GM19023 (cell line): Measurements from ENCODE around the gene METTL22.

Experiments used
- ATAC-seq: cut with Tn5 transposase; IDR thresholded peaks from one replicate; pipeline ENCODE4 v1.9.1; 2021; ENCODE audit warnings: mild to moderate bottlenecking, moderate library complexity; ENCODE audit not compliant: unreplicated experiment

METTL22 gene, protein sequence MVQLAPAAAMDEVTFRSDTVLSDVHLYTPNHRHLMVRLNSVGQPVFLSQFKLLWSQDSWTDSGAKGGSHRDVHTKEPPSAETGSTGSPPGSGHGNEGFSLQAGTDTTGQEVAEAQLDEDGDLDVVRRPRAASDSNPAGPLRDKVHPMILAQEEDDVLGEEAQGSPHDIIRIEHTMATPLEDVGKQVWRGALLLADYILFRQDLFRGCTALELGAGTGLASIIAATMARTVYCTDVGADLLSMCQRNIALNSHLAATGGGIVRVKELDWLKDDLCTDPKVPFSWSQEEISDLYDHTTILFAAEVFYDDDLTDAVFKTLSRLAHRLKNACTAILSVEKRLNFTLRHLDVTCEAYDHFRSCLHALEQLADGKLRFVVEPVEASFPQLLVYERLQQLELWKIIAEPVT

DNA sequence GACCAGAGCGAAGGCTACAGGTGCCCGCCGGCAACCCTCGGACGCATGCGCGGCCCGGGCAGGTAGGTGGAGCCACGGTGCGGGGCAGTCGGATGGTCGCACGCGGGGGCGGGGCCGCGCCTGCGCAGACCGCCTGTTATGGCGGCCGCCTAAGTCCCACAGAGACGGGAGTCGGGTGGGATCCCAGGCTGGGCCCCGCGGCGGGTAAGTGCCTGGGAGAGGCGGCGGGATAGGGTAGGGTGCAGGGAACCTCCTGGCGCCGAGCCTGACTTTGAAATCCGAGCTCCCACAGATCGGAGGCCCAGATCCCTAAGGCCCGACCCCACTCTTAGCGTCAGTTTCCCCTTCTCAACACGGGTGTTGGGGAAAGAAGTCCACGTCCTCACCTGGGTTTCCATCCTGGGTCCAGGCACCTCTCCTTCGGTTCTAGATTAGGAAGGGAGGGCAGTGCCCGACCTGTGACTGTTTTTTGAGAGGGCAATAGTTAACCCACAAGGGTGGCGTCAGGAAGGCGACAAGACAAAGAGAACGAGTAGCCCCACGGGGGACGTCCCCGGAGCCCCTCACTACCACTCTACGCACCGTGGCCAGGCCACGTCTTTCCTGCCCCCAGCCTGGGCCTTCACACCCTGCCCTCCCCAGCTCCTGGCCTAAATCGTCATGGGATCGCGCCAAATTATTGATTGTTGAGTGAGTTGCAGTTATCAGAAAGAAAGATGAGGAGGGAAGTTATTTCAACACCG, at the start of gene METTL22:
Gene METTL22 (plus strand): TSS at position 127 of the 743 bp plus-strand sequence. CDS start 3,968 bp downstream, outside the sequence.
- peak; percentile 96 for ATAC-seq

DNA sequence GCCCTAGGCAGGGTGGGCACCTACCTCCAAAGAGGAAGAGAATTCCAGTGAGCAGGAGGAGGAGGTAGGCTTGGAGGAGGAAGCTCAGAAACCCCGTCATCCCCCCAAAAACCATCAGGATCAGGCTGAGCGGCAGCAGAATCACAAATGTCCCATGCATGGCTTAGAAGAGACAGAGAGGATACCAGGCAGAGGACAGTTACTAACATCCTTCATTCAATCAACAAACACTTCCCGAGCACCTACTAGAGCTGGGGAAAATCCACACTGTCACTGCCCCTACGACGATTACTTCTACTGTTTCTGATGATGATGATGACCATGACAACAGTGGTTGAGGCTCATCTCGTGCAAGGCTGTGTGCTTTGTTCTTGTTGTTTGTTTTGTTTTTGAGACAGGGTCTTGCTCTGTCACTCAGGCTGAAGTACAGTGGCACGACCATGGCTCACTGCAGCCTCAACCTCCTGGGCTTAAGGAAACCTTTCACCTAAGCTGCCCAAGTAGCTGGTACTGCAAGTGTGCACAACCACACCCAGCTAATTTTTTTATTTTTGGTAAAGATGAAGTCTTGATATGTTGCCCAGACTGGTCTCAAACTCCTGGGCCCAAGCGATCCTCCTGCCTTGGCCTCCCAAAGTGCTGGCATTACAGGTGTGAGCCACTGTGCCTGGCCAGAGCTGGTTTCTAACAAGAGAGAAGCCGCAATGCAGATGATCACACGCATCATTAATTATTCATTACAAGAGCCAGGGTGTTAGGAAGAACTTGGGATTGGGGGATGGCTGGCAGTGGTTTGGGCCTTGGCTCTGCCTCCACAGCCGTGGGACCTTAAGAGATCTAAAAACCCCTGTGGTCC, 49.2 kb upstream of the METTL22 start:
- ATAC-seq = no peak

DNA sequence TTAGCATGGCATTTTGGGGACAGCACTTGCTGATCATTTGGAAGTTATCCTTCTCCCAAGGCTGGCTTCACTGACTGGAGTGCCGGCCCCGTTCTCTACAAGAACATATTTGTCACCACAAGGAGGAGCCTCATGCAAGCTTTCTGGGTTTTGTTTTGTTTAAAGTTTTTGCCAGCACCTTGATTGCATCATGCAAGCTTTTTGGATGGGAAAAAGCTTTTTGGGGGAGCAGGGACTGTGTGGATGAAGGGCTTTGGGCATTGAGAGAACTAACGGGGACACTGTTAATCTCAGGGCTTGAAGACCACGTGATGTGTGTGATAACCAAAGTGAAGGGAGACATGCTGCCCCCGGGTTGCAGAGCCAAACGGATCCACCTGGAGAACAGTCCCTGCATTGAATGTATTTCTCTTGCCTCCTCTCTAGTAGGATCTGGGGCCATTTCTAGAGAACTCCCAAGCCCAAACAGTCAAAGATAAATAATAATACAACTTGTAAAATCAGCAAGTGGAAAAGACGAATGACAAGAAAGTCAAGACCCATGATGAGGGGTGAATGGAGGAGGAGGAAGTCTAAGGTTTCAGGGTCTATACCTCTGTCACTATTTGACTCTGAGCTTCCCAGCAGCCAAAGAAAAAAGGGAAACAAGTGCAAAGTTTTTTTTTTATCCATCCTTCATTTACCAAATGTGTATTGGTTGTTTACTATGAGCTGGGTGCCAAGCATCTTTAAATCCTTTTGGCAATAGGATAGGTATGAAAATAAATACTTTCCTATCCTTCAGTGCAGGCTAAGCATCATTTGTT, 48.4 kb upstream of the METTL22 start:
- ATAC-seq = no peak

DNA sequence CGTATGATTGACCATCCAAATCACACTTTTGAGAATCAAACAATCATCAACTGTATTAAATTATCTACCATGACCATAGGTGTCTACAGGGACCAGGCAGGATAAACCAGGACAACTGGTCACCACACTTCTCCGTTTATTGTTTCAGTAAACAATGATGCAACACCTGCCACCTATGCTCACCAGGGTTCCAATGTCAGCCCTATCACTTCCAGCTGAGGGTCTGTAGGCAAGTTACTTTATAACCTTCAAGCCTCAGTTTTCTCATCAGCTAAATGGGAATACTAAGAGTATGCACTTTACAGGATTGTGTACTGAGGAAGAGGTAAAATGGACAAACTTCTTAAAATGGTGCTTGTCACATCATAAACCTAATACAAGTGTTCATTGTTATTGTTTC, 46.1 kb upstream of the METTL22 start:
- ATAC-seq = no peak

DNA sequence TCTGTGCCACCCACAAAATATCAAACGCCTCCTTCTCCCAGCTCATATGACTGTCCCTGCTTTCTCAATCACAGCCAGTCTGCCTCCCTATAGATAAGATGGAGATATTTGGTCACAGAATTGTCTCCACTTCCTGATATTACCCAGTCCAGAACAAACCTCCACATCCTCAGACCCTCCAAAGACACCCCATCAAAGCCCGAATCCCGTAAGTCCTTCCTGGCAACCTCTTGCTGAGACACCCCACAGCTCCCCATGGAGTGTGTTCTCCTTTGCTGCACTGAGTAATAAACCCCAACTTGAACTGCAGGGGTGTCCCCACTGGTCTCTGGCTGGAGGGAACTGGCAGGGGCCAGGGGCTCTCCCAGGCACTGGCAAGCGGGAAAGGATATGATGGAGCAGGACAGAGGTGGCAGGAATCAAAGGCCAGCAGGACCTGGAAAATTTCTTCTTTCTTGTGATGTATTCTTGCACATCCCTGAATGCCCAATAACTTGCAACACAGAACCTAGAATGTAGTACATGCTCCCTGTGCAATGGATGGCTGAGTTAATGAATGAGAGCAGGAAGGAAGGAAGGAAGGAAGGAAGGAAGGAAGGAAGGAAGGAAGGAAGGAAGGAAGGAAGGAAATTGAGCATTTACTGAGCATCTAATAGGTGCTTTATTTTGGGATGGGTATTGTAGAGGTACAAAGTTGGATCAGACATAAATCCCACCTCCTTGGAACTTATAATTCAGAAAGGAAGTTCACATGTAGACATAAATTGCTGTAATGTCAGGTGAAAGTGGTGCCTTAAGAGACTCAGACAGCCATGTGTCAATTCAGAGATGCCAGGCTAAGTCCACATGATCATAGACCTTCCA, 45.1 kb upstream of the METTL22 start:
- no peak for ATAC-seq

DNA sequence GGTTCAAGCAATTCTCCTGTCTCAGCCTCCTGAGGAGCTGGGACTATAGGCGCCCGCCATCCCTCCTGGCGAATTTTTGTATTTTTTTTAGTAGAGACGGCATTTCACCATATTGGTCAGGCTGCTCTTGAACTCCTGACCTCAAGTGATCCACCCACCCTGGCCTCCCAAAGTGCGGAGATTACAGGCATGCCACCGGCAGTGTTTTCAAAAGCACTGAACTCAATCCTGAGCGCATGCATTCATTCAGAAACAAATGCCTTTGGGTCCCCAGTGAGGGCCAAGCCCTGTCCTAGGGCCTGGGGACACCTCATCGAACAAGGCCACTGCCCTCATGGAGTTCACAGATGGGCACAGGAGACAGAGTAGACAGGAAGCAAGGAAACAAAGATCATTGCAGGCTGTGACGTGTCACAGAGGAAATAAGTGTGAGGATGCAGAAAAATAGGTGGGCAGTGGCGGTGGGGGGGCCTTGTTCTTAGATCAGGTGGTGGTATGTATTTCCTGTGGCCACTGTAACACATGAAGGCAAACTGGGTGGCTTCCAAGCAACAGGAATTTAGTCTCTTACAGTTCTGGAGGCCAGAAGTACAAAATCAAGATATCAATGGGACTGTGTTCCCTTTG, 43.7 kb upstream of the METTL22 start:
- no peak for ATAC-seq

DNA sequence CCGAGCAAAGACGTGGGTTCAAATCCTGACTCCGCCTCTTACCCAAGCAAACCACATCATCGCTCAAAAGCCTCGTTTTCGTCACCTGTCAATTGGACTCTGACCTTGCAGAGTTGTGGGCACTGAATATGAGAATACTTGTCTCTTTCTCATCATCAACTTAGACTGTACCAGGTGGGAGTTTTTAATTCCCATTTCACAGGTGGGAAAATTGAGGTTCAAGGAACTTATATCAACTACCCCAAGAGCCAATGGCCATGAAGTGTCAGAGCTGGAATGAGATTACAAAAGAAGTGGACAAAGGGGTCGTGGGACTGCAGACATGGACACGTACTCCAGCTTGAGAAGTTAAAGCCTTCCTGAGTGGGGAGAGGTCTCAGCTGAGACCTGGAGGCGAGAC, 41.9 kb upstream of the METTL22 start:
- ATAC-seq = no peak

DNA sequence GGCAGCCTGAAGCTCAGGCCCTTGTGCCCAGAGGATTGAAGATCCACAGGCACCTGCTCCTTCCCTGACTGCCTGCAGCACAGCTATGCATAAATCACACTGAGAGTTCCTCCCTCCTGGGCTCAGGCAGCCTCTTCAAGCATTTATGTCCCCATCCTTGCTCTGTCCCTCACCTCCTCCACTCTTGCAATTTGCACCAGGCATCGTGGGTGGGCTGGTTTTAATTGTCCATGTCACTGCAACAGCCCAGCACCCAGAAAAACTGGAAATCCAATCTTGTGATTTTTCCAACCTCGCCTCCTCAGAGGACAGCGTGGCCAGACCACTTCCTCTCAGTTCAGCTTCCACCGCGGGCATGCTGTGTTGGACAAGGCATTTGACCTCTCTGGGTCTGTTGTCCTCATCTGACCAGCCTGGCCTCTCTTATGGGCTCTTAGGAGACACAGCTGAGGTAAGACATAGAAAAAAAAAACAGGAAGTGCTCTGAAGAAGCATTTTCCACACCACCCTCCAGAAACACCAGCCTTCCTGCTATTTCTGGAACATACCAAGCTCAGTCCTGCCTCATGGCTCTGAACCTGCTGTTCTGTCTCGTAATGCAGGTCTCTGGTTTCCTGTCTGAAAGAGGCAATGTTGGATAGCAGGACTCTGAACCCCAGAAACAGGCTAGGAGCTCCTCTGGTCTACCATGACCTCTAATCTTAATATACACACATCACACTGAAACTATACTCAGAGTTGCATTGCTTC, 39.5 kb upstream of the METTL22 start:
- no peak for ATAC-seq

DNA sequence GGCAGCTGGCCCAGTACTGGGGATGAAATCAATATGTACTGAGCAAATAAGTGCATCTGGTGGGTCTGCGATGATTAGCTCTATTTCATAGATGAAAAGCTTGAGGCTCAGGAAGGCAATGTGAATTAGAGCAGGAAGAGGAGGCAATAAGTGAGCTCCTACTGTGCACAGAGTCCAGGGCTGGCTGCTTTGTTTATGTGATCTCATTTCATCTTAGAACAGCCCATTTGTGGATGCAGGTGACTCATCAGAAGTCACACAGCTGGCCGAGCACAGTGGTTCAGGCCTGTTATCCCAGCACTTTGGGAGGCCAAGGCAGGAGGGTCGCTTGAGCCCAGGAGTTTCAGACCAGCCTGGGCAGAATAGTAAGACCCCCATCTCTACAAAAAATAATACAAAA, 38.3 kb upstream of the METTL22 start:
- ATAC-seq = no peak

DNA sequence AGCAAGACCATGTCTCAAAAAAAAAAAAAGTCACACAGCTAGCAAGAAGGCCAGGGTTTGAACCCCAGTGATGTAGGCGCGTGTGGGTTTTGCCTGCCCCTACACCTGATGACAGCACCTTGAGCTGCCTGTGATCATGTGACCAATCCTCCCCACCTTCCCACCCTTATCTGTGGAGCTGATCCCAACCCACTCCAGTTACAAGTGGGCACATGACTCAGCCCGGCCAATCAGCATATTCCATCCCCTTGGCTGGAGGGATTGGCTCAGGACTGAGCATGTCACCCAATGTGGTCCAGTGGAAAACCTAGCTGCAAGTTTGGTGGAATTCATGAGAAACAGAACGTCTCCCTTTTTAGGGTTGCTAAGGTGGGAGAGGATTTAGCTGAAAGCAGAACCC, 37.8 kb upstream of the METTL22 start:
- ATAC-seq = no peak

DNA sequence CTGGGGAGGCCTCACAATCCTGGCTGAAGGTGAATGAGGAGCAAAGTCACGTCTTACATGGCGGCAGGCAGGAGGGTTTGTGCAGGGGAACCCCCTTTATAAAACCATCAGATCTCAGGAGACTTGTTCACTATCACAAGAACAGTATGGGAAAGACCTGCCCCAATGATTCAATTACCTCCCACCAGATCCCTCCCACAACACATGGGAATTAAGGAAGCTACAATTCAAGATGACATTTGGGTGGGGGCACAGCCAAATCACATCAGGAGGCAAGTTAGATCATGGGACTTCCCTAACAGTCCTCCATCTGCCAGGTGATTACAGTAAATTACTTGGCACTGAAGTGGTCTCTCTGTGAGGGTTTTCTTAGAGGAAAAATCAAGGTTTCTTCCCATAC, 36.5 kb upstream of the METTL22 start:
- no peak for ATAC-seq

DNA sequence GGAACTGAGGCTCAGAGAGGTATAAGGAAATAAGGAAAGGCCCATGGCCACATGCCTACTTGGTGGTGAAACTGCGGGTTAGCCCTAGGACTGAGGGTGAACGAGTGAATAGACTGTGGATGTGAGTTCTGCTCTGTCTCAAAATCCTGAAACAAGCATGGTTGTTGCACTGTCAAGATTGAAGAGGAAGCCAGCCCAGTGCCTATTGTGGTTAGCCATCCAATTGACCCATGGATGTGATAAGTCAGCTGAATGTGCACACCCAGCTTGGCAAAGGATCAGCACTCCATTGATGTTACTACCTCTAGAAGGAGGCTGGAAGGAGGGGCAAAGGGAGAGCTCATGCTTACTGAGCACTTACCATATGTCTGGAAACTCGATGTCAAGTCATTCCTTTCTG, 35.6 kb upstream of the METTL22 start:
- no peak for ATAC-seq

DNA sequence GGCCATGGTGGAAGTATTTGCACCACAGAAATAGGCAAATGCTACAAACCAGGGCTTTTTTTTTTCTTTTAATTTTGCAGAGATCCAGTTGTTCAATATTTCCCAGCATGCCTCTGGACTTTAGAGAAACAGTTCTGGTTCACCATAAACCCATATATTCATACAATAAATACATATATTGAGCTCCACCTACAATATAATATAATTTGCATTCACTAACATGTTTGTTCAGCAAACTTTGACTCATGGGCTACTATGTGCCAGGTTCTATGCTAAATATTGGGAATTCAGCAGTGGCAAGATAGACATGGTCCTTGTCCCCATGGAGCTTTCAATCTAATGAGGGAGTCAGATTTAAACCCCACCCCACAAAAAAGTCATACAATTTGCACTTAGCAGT, 34.4 kb upstream of the METTL22 start:
- no peak for ATAC-seq

DNA sequence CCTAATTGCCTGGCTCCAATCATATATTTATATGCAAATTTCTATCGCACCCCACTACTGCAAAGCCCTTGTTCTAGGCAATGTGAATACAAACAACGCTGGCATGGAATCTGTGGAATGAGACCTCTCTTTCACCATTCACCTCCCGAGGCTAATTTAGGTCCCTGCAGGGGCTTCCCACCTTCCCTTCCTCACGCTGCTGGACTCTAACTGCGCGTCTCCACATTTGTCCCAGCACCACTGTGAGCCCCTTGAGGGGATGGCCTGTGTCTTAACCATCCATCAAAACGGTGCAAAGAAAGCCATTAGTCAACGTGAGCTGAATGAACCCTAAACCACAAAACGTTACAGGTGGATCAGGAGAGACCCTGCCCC, 32.8 kb upstream of the METTL22 start:
- ATAC-seq = no peak

DNA sequence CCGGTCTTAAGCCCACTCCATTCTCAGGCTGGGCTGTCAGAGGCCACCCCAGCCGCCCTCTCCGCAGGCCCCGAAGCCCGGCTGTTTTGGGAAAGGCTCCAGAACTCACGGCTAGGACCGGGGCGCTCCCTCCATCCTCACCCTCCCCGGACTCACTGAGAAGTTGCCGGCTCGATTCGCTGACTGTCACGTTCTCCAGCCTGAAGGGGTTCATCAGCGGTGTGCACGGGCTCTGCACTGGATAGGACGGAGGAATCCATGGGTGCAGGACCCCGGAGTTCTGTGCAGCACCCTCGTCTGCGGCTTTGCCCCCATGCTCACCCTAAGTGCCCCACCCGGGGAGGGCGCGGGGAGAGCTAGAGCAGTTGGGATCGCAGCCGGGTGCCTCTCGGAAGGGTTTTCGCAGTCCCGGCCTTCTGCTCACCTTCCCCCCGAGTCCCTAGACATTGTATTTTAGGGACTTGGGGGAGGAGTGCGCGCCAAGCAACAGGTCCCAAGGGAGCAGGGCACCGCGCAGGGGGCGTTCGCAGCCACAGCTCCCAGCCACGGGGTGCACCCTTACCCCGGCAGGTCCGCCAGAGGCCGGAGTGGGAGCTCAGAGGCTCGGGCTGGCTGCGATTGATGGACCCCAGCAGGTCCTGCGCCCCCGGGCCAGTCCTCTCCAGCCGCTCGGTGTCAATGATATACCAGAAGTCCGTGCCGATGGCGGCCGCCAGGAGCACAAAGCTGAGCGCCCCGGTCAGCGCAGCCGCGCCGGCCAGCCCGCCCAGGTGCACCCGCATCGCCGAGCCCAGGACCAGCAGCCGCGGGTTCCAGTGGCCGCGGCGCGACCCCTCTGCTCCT, 32.2 kb upstream of the METTL22 start:
- no peak for ATAC-seq

DNA sequence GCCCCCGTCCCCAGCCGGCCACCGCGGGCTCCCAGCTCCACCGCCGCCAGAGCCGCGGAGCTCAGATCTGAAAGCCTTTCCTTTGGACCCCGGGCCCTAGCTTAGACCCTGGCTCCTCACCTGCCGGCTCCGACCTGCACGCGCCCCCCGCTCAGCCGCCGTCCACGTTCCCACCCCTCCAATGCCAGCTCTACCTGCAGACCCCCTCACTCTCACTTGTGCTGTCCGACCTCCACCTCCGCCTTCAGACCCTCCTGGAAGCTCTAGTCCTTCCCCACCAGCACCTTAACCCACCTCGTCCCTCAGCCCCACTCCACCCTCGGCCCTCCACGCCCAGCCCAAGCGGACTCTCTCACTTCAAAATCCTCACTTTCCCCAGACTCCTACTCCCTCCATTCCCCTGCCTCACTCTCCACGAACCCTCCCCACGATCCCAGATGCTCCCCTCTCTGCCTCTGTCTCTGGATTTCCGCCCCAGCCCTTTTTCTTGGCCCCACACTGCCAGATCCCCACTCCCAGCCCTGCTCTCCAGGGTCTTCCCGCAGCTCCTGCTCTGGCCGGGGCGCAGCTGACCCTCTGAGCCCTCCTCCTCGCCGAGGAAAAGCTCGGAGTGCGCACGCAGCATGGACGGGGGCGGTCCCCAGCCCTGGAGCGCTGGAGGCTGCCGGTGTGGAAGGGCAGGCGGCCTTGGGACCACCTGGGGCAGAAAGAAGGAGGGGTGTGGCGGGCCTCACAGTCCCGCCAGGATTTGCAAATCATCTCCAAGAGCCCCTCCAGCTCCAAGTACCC, 31.4 kb upstream of the METTL22 start, which contains the start of gene TMEM114:
Gene TMEM114 (minus strand): TSS at position 612 of the 789 bp plus-strand sequence. CDS start 673 bp downstream, outside the sequence.
- ATAC-seq = no peak

DNA sequence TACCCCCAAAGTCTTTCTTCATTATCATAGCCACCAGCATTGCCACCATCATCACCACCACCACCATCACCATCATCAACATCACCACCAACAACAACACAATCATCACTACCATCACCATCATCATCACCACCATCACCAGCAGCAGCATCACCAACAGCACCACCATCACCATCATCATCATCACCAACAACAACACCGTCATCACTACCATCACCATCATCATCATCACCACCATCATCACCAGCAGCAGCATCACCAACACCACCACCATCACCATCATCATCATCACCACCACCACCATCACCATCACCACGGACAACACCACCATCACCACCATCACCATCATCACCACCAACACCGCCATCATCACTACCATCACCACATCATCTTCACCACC, 30.7 kb upstream of the METTL22 start:
- no peak for ATAC-seq
